HCT116 (cell line): ENCODE results near the gene LCMT2.
A peak's percentile ranks its signal among the peaks of the same experiment; 100 is the strongest.

ENCODE experiments used
- CEBPB ChIP-seq: IDR thresholded peaks from 2 replicates; pipeline ENCODE4 v1.6.1; 2012; ENCODE audit warnings: low read depth
- EZH2 ChIP-seq: fragments of 200-600 bp; sonication (generic); IDR thresholded peaks from 2 replicates; pipeline ENCODE4 v1.6.1; 2017; ENCODE audit warnings: antibody characterized with exemption, mixed run types
- EZH2phosphoT487 ChIP-seq: fragments of 200-600 bp; IDR thresholded peaks from 2 replicates; pipeline ENCODE4 v1.6.1; 2018; ENCODE audit warnings: antibody characterized with exemption, borderline replicate concordance
- JUND ChIP-seq: IDR thresholded peaks from 2 replicates; pipeline ENCODE4 v1.6.1; 2012
- POLR2A ChIP-seq: IDR thresholded peaks from 2 replicates; pipeline ENCODE4 v1.7.0; 2011; ENCODE audit warnings: borderline replicate concordance; ENCODE audit not compliant: insufficient read depth, insufficient read length; ENCODE audit errors: extremely low read depth
- POLR2AphosphoS5 ChIP-seq: IDR thresholded peaks from 2 replicates; pipeline ENCODE4 v1.6.1; 2011; ENCODE audit warnings: mild to moderate bottlenecking, low read depth, low read length, moderate library complexity
- RAD21 ChIP-seq: IDR thresholded peaks from 2 replicates; pipeline ENCODE4 v1.6.1; 2012; ENCODE audit warnings: low read depth, mild to moderate bottlenecking
- SIN3A ChIP-seq: IDR thresholded peaks from 2 replicates; pipeline ENCODE4 v1.6.1; 2012; ENCODE audit warnings: low read depth
- ZNF274 ChIP-seq: fragments of 200-500 bp; sonication (Bioruptor generic); IDR thresholded peaks from 2 replicates; pipeline ENCODE4 v1.6.1; 2014; ENCODE audit warnings: mild to moderate bottlenecking, low read depth, low read length, inconsistent platforms
- TF ChIP-seq, protein P1 (sequence below), 3 experiments: fragments of 200-600 bp in 1 of 3; sonication (generic) in 1 of 3; IDR thresholded peaks in 2 of 3; conservative IDR thresholded peaks in 1 of 3; 2 replicates each; pipeline ENCODE4 v1.5.1; 2012 to 2017; ENCODE audit warnings: low read depth in 2 of 3, low read length in 2 of 3, antibody characterized with exemption in 1 of 3, borderline replicate concordance in 1 of 3, control low read depth in 1 of 3, mild to moderate bottlenecking in 1 of 3, mixed read lengths in 1 of 3, mixed run types in 1 of 3, moderate library complexity in 1 of 3; ENCODE audit not compliant: insufficient read depth in 1 of 3
- TF ChIP-seq, protein P2 (sequence below): IDR thresholded peaks from 2 replicates; pipeline ENCODE4 v1.6.1; 2012
- TF ChIP-seq, protein P3 (sequence below): IDR thresholded peaks from 2 replicates; pipeline ENCODE4 v1.6.1; 2012

DNA sequence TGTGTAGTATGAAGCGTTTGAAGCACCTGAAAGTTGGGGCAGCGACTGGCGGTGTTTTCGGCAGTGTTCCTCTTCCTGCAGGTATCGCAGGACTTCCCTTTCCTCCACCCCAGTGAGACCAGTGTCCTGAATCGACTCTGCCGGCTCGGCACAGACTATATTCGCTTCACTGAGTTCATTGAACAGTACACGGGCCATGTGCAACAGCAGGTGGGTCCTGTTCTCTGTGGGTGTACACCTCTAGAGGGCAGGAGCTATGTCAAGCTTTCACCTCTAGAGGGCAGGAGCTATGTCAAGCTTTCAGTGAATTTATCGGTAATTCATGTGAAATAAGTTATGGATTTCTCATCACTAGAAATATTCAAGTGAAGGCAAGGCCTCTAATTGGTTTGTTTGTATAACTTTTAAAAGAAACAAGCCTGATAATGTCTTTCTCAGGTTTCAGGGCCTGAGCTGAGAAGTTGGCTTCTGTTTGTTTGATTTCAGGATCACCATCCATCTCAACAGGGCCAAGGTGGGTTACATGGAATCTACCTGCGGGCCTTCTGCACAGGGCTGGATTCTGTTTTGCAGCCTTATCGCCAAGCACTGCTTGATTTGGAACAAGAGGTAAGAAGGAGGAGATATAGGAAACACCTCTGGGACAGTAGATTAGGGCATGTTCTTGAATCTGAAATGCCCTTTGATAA, 45.8 kb upstream of the LCMT2 start:
- TF ChIP-seq POLR2A = no peak
- no peak; the same call in 1 of the 2 replicates for TF ChIP-seq RAD21
- TF ChIP-seq EZH2phosphoT487 = no peak
- TF ChIP-seq SIN3A = no peak
- TF ChIP-seq, protein P1, sequence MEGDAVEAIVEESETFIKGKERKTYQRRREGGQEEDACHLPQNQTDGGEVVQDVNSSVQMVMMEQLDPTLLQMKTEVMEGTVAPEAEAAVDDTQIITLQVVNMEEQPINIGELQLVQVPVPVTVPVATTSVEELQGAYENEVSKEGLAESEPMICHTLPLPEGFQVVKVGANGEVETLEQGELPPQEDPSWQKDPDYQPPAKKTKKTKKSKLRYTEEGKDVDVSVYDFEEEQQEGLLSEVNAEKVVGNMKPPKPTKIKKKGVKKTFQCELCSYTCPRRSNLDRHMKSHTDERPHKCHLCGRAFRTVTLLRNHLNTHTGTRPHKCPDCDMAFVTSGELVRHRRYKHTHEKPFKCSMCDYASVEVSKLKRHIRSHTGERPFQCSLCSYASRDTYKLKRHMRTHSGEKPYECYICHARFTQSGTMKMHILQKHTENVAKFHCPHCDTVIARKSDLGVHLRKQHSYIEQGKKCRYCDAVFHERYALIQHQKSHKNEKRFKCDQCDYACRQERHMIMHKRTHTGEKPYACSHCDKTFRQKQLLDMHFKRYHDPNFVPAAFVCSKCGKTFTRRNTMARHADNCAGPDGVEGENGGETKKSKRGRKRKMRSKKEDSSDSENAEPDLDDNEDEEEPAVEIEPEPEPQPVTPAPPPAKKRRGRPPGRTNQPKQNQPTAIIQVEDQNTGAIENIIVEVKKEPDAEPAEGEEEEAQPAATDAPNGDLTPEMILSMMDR (IDR thresholded peaks at IDR 0.05 in 2 of 3, conservative IDR thresholded peaks at IDR 0.05 in 1 of 3; ENCODE audit: borderline replicate concordance in 1 of 3, insufficient read depth in 1 of 3, low read depth in 2 of 3, low read length in 2 of 3) = peak; percentile 69 to 94 (median 89); a peak in 5 of 6 replicates
- TF ChIP-seq, protein P2, sequence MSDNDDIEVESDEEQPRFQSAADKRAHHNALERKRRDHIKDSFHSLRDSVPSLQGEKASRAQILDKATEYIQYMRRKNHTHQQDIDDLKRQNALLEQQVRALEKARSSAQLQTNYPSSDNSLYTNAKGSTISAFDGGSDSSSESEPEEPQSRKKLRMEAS = no peak
- TF ChIP-seq, protein P3, sequence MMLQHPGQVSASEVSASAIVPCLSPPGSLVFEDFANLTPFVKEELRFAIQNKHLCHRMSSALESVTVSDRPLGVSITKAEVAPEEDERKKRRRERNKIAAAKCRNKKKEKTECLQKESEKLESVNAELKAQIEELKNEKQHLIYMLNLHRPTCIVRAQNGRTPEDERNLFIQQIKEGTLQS = no peak
- TF ChIP-seq CEBPB = no peak
- TF ChIP-seq POLR2AphosphoS5 = no peak
- no peak for TF ChIP-seq EZH2
- no peak for TF ChIP-seq ZNF274
- no peak for TF ChIP-seq JUND
